Left ventricle myocardium inferior (tissue), 1 donor: ENCODE data around the gene CHSY1. TPM values are rescaled to one million over a fixed set of nuclear protein-coding genes. Genes with fewer than 3 reads are reported as not detected.

ENCODE experiments used
- DNase-seq: peaks from one replicate; pipeline ENCODE4 v3.0.0-alpha.2; 2020
- H3K27ac ChIP-seq: fragments of 200-600 bp; replicated peaks from 2 replicates; pipeline ENCODE4 v1.8.0; 2021
- H3K27me3 ChIP-seq: fragments of 200-600 bp; 2 replicates; pipeline ENCODE4 v1.8.0; 2021; ENCODE audit warnings: low read depth
- H3K36me3 ChIP-seq: fragments of 200-600 bp; 2 replicates; pipeline ENCODE4 v1.8.0; 2021
- H3K4me1 ChIP-seq: fragments of 200-600 bp; 2 replicates; pipeline ENCODE4 v1.8.0; 2021
- H3K4me3 ChIP-seq: fragments of 200-600 bp; 2 replicates; pipeline ENCODE4 v1.8.0; 2021; ENCODE audit warnings: mild to moderate bottlenecking, moderate library complexity
- H3K9me3 ChIP-seq: fragments of 200-600 bp; replicated peaks from 2 replicates; pipeline ENCODE4 v1.8.0; 2021
- CTCF ChIP-seq: fragments of 200-600 bp; IDR thresholded peaks from 2 replicates; pipeline ENCODE4 v1.8.0; 2021; ENCODE audit warnings: antibody characterized with exemption, mild to moderate bottlenecking, borderline replicate concordance
- intact Hi-C: fragments of 100-400 bp; cut with micrococcal nuclease; formaldehyde crosslinking; loops from one replicate; pipeline ENCODE4 v1.11.0; 2022
- total RNA-seq: library from RNA; stranded (reverse); fragmentation: NEBNext Ultra II Directional; extraction: Animal tissue kit (Norgen Biotek cat#: 25700); gene quantifications from one replicate; pipeline ENCODE4 v1.2.1, GENCODE V29; 2021
- donor health status: DM: no; HTN: yes; CAD: no; lungs with severe emphysema.

The CHSY1 gene
- total RNA-seq, 1 donor from 2014 or later: 15.1 TPM

DNA sequence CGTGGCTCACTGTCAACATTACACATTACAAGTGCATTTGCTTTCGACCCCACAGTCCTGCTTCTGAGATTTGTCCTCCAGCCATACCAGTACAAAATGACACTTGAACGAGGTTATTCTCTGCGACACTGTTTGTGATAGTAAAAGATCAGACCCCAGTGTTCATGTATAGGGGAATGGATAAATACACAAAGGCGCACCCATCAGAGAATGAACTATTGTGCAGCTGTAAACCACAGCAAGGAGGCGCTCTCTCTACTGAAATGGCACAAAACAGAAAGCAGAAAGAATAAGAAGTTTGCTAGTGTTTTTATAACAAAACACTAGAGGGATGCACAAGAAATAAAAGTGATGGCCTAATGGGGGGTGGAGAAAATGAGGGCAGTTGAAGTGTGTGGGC is 4.9 kb upstream of the CHSY1 start:
- no peaks in the 10 kb centered on the region for H3K27me3 ChIP-seq
- H3K27ac ChIP-seq: no peak overlapping the region
- no peak overlapping the region for H3K4me3 ChIP-seq
- H3K4me1 ChIP-seq: peaks cover 32% of the 10 kb centered on the region
- no peak for TF ChIP-seq CTCF
- no peaks in the 10 kb centered on the region for H3K9me3 ChIP-seq
- no peaks in the 10 kb centered on the region for H3K36me3 ChIP-seq
- intact Hi-C loops: loop anchor here (5.0 kb wide), 1 partner anchor 164 kb away; no protein-coding TSS in a partner anchor
- DNase-seq: no peak

GRCh38 chr15:101255615-101256241 is 3.9 kb upstream of the CHSY1 start:
- H3K36me3 ChIP-seq: no peaks in the 10 kb centered on the region
- H3K27me3 ChIP-seq: no peaks in the 10 kb centered on the region
- H3K4me1 ChIP-seq: peaks cover 35% of the 10 kb centered on the region
- intact Hi-C loops: loop anchor here (5.0 kb wide), 1 partner anchor 163 kb away; no protein-coding TSS in a partner anchor
- no peak for TF ChIP-seq CTCF
- no peaks in the 10 kb centered on the region for H3K9me3 ChIP-seq
- H3K4me3 ChIP-seq: no peak overlapping the region
- no peak for DNase-seq
- peak overlapping the region; percentile 38 for H3K27ac ChIP-seq

- Histone ChIP-seq H3K27ac (no peak overlapping the region), H3K9me3 (no peaks in the 10 kb centered on the region), H3K36me3 (no peaks in the 10 kb centered on the region), H3K27me3 (no peaks in the 10 kb centered on the region), H3K4me1 (peaks cover 42% of the 10 kb centered on the region), H3K4me3 (no peak overlapping the region)
- DNase-seq: no peak
- TF ChIP-seq CTCF: no peak
- intact Hi-C loops: loop anchor here (5.0 kb wide), 1 partner anchor 163 kb away; no protein-coding TSS in a partner anchor
Observed at GRCh38 chr15:101255051-101255395, 3.2 kb upstream of the CHSY1 start.

GRCh38 chr15:101254157-101255050 is 2.6 kb upstream of the CHSY1 start:
- no peak for TF ChIP-seq CTCF
- Histone ChIP-seq H3K27ac (no peak overlapping the region), H3K4me3 (no peak overlapping the region), H3K9me3 (no peaks in the 10 kb centered on the region), H3K27me3 (no peaks in the 10 kb centered on the region), H3K4me1 (peaks cover 48% of the 10 kb centered on the region), H3K36me3 (no peaks in the 10 kb centered on the region)
- intact Hi-C loops: loop anchor here (5.0 kb wide), 1 partner anchor 162 kb away; no protein-coding TSS in a partner anchor
- DNase-seq: no peak

- H3K36me3 ChIP-seq: peaks cover 3% of the 10 kb centered on the region
- no peaks in the 10 kb centered on the region for H3K9me3 ChIP-seq
- no peaks in the 10 kb centered on the region for H3K27me3 ChIP-seq
- DNase-seq: no peak
- no peak for TF ChIP-seq CTCF
- H3K4me3 ChIP-seq: peak overlapping the region; percentile 89
- intact Hi-C loops: no loop called here
- H3K4me1 ChIP-seq: peaks cover 61% of the 10 kb centered on the region
- peak overlapping the region; percentile 97 for H3K27ac ChIP-seq
Observed at GRCh38 chr15:101252836-101253235, 988 bp upstream of the CHSY1 start.
